ENCODE measurements around the gene SRM. TPM values are rescaled to one million over a fixed set of nuclear protein-coding genes. Genes with fewer than 3 reads are reported as not detected.
A peak's percentile ranks its signal among the peaks of the same experiment; 100 is the strongest.
"Not testable (repeated sequence)": the region's sequence is repeated elsewhere in the genome, so short reads cannot be mapped to it uniquely, and the experiment has no call there.

Gene SRM
- total and polyA plus RNA-seq, 4 donors: 48.9 to 88.7 (median 69.4) TPM

- DNase-seq (peak in 1 of 2 donors; percentile 64), ATAC-seq (ENCODE audit: low FRiP score) (no peak)
- Histone ChIP-seq H3K36me3 (ENCODE audit: control insufficient read depth in 1 of 2, insufficient read depth in 2 of 2, low read length in 1 of 2) (no peaks in the 10 kb centered on the region), H3K4me1 (ENCODE audit: control insufficient read depth in 1 of 2, insufficient read depth in 2 of 2, low read length in 2 of 2) (no peaks in the 10 kb centered on the region), H3K27ac (ENCODE audit: low read depth in 1 of 2, low read length in 2 of 2) (no peak overlapping the region), H3K4me3 (ENCODE audit: low read length in 2 of 2) (no peak overlapping the region), H3K9me3 (ENCODE audit: control insufficient read depth, low read length) (no peaks in the 10 kb centered on the region), H3K27me3 (ENCODE audit: control insufficient read depth in 1 of 2, insufficient read depth in 2 of 2, low read length in 1 of 2) (no peaks in the 10 kb centered on the region)
- 72 to 79% methylated on average over 16 of the region's 16 CpGs for WGBS, 2 donors
- intact Hi-C loops (cut with DNase I): no loop called here
These were observed 15.6 kb downstream of the SRM start for GRCh38 chr1:11044086-11044848.

GRCh38 chr1:11042995-11043874 lies 16.6 kb downstream of the SRM start:
- 73 to 79% methylated on average over 19 of the region's 19 CpGs for WGBS, 2 donors
- no peak overlapping the region for H3K4me3 ChIP-seq (ENCODE audit: low read length in 2 of 2)
- H3K27me3 ChIP-seq (ENCODE audit: control insufficient read depth in 1 of 2, insufficient read depth in 2 of 2, low read length in 1 of 2): no peaks in the 10 kb centered on the region
- DNase-seq: peak in 1 of 2 donors; percentile 65
- no peaks in the 10 kb centered on the region for H3K9me3 ChIP-seq (ENCODE audit: control insufficient read depth, low read length)
- H3K36me3 ChIP-seq (ENCODE audit: control insufficient read depth in 1 of 2, insufficient read depth in 2 of 2, low read length in 1 of 2): no peaks in the 10 kb centered on the region
- intact Hi-C loops (cut with DNase I): no loop called here
- no peak for ATAC-seq (ENCODE audit: low FRiP score)
- H3K4me1 ChIP-seq (ENCODE audit: control insufficient read depth in 1 of 2, insufficient read depth in 2 of 2, low read length in 2 of 2): peaks cover 0 to under 1% of the 10 kb centered on the region in 2 donors
- H3K27ac ChIP-seq (ENCODE audit: low read depth in 1 of 2, low read length in 2 of 2): no peak overlapping the region

- peaks cover 0 to 2% of the 10 kb centered on the region in 2 donors for H3K4me1 ChIP-seq (ENCODE audit: control insufficient read depth in 1 of 2, insufficient read depth in 2 of 2, low read length in 2 of 2)
- WGBS, 2 donors: 79% methylated on average over 3 of the region's 3 CpGs
- no peak overlapping the region for H3K4me3 ChIP-seq (ENCODE audit: low read length in 2 of 2)
- DNase-seq: no peak
- no peaks in the 10 kb centered on the region for H3K9me3 ChIP-seq (ENCODE audit: control insufficient read depth, low read length)
- intact Hi-C loops (cut with DNase I): no loop called here
- no peak overlapping the region for H3K27ac ChIP-seq (ENCODE audit: low read depth in 1 of 2, low read length in 2 of 2)
- ATAC-seq (ENCODE audit: low FRiP score): no peak
- H3K36me3 ChIP-seq (ENCODE audit: control insufficient read depth in 1 of 2, insufficient read depth in 2 of 2, low read length in 1 of 2): no peaks in the 10 kb centered on the region
- H3K27me3 ChIP-seq (ENCODE audit: control insufficient read depth in 1 of 2, insufficient read depth in 2 of 2, low read length in 1 of 2): no peaks in the 10 kb centered on the region
These were observed 17.8 kb downstream of the SRM start for GRCh38 chr1:11042065-11042464.

GRCh38 chr1:11041048-11041447 lies 18.8 kb downstream of the SRM start:
- Histone ChIP-seq H3K9me3 (ENCODE audit: control insufficient read depth, low read length) (no peaks in the 10 kb centered on the region), H3K27me3 (ENCODE audit: control insufficient read depth in 1 of 2, insufficient read depth in 2 of 2, low read length in 1 of 2) (no peaks in the 10 kb centered on the region), H3K27ac (ENCODE audit: low read depth in 1 of 2, low read length in 2 of 2) (no peak overlapping the region), H3K4me3 (ENCODE audit: low read length in 2 of 2) (no peak overlapping the region), H3K4me1 (ENCODE audit: control insufficient read depth in 1 of 2, insufficient read depth in 2 of 2, low read length in 2 of 2) (peaks cover 0 to 2% of the 10 kb centered on the region in 2 donors), H3K36me3 (ENCODE audit: control insufficient read depth in 1 of 2, insufficient read depth in 2 of 2, low read length in 1 of 2) (no peaks in the 10 kb centered on the region)
- intact Hi-C loops (cut with DNase I): no loop called here
- ATAC-seq (ENCODE audit: low FRiP score) (no peak), DNase-seq (no peak)

GRCh38 chr1:11040105-11040429 lies 19.8 kb downstream of the SRM start:
- intact Hi-C loops (cut with DNase I): not testable (repeated sequence)

GRCh38 chr1:11039351-11040104 lies 20.3 kb downstream of the SRM start:
- no peak for ATAC-seq (ENCODE audit: low FRiP score)
- H3K4me1 ChIP-seq (ENCODE audit: control insufficient read depth in 1 of 2, insufficient read depth in 2 of 2, low read length in 2 of 2): peaks cover 0 to 2% of the 10 kb centered on the region in 2 donors
- intact Hi-C loops (cut with DNase I): loop anchor here (5.0 kb wide), 2 partner anchors 603 to 608 kb away; no protein-coding TSS in a partner anchor
- no peak overlapping the region for H3K4me3 ChIP-seq (ENCODE audit: low read length in 2 of 2)
- H3K9me3 ChIP-seq (ENCODE audit: control insufficient read depth, low read length): no peaks in the 10 kb centered on the region
- no peak overlapping the region for H3K27ac ChIP-seq (ENCODE audit: low read depth in 1 of 2, low read length in 2 of 2)
- H3K36me3 ChIP-seq (ENCODE audit: control insufficient read depth in 1 of 2, insufficient read depth in 2 of 2, low read length in 1 of 2): no peaks in the 10 kb centered on the region
- H3K27me3 ChIP-seq (ENCODE audit: control insufficient read depth in 1 of 2, insufficient read depth in 2 of 2, low read length in 1 of 2): no peaks in the 10 kb centered on the region
- DNase-seq: no peak
- 68% methylated on average over 2 of the region's 2 CpGs for WGBS, 2 donors

More at GRCh38 chr1:11040105-11040429, 19.8 kb downstream of the SRM start:
- not testable (repeated sequence) for H3K27ac ChIP-seq (ENCODE audit: low read depth in 1 of 2, low read length in 2 of 2); H3K9me3 ChIP-seq (ENCODE audit: control insufficient read depth, low read length); H3K4me3 ChIP-seq (ENCODE audit: low read length in 2 of 2); H3K36me3 ChIP-seq (ENCODE audit: control insufficient read depth in 1 of 2, insufficient read depth in 2 of 2, low read length in 1 of 2); H3K27me3 ChIP-seq (ENCODE audit: control insufficient read depth in 1 of 2, insufficient read depth in 2 of 2, low read length in 1 of 2); H3K4me1 ChIP-seq (ENCODE audit: control insufficient read depth in 1 of 2, insufficient read depth in 2 of 2, low read length in 2 of 2); ATAC-seq (ENCODE audit: low FRiP score); DNase-seq
- WGBS, 2 donors: 90 to 93% methylated on average over 7 of the region's 7 CpGs

- ATAC-seq (ENCODE audit: low FRiP score): peak; percentile 94
- H3K4me1 ChIP-seq (ENCODE audit: control insufficient read depth in 1 of 2, insufficient read depth in 2 of 2, low read length in 2 of 2): peaks cover 0 to 2% of the 10 kb centered on the region in 2 donors
- DNase-seq: peak; percentile 90 to 95
- no peaks in the 10 kb centered on the region for H3K36me3 ChIP-seq (ENCODE audit: control insufficient read depth in 1 of 2, insufficient read depth in 2 of 2, low read length in 1 of 2)
- no peak overlapping the region for H3K4me3 ChIP-seq (ENCODE audit: low read length in 2 of 2)
- intact Hi-C loops (cut with DNase I): loop anchor here (1.0 to 5.0 kb wide), 3 partner anchors 23 to 610 kb away; partner anchors contain the start of gene SRM (in 1 of the 2)
- no peaks in the 10 kb centered on the region for H3K9me3 ChIP-seq (ENCODE audit: control insufficient read depth, low read length)
- H3K27ac ChIP-seq (ENCODE audit: low read depth in 1 of 2, low read length in 2 of 2): no peak overlapping the region
- H3K27me3 ChIP-seq (ENCODE audit: control insufficient read depth in 1 of 2, insufficient read depth in 2 of 2, low read length in 1 of 2): no peaks in the 10 kb centered on the region
- 0 to 1% methylated on average over 8 of the region's 8 CpGs for WGBS, 2 donors
These were observed 22.1 kb downstream of the SRM start for GRCh38 chr1:11037740-11038182.

- not testable (repeated sequence) for DNase-seq; H3K36me3 ChIP-seq (ENCODE audit: control insufficient read depth in 1 of 2, insufficient read depth in 2 of 2, low read length in 1 of 2); H3K9me3 ChIP-seq (ENCODE audit: control insufficient read depth, low read length); H3K4me3 ChIP-seq (ENCODE audit: low read length in 2 of 2); H3K27me3 ChIP-seq (ENCODE audit: control insufficient read depth in 1 of 2, insufficient read depth in 2 of 2, low read length in 1 of 2); H3K27ac ChIP-seq (ENCODE audit: low read depth in 1 of 2, low read length in 2 of 2); H3K4me1 ChIP-seq (ENCODE audit: control insufficient read depth in 1 of 2, insufficient read depth in 2 of 2, low read length in 2 of 2); ATAC-seq (ENCODE audit: low FRiP score)
- 53 to 55% methylated on average over 18 of the region's 18 CpGs for WGBS, 2 donors
- intact Hi-C loops (cut with DNase I): loop anchor here (1.0 to 5.0 kb wide), 3 partner anchors 23 to 610 kb away; partner anchors contain the start of gene SRM (in 1 of the 2)
These were observed 22.6 kb downstream of the SRM start for GRCh38 chr1:11037019-11037739.

Measured in aorta (tissue), 5 donors.